ENCODE measurements around the gene TSHZ2. TPM values are rescaled to one million over a fixed set of nuclear protein-coding genes. Genes with fewer than 3 reads are reported as not detected.

Gene TSHZ2
- total and polyA plus RNA-seq, 2 donors (not counting 1 experiment from before 2014, with no cell fraction given), result 1.00 to 5.7 TPM

- Histone ChIP-seq H3K4me1 (ENCODE audit: control insufficient read depth in 2 of 2, insufficient read depth in 2 of 2, low read length in 2 of 2) (no peaks in the 10 kb centered on the region), H3K36me3 (replicated peaks in 1 of 2; ENCODE audit: control extremely low read depth in 1 of 2, control insufficient read depth in 1 of 2, extremely low read depth in 1 of 2, insufficient read depth in 2 of 2, low read length in 1 of 2) (no peaks in the 10 kb centered on the region), H3K9ac (ENCODE audit: low read length) (no peak overlapping the region), H3K4me2 (replicated peaks; ENCODE audit: low read depth, low read length, poor library complexity, severe bottlenecking) (no peak overlapping the region), H3K27ac (ENCODE audit: low read length in 2 of 2) (no peak overlapping the region), H3K9me3 (ENCODE audit: control extremely low read depth in 1 of 3, control insufficient read depth in 2 of 3, insufficient read depth in 1 of 3, low read length in 2 of 3) (no peaks in the 10 kb centered on the region), H2AFZ (ENCODE audit: insufficient read depth, low read depth, low read length, poor library complexity, severe bottlenecking) (no peak overlapping the region), H3K79me2 (ENCODE audit: control insufficient read depth, insufficient read depth, low read length) (no peaks in the 10 kb centered on the region), H3K4me3 (ENCODE audit: control extremely low read depth in 1 of 5, extremely low read depth in 1 of 5, insufficient read depth in 1 of 5, low read depth in 2 of 5, low read length in 4 of 5) (no peak overlapping the region), H3K27me3 (replicated peaks in 1 of 4; ENCODE audit: control extremely low read depth in 1 of 4, control insufficient read depth in 3 of 4, insufficient read depth in 4 of 4, low read length in 3 of 4) (peaks cover 0 to 4% (median 0%) of the 10 kb centered on the region in 4 experiments), H4K20me1 (ENCODE audit: control insufficient read depth, insufficient read depth, low read length, poor library complexity, severe bottlenecking) (no peaks in the 10 kb centered on the region)
- DNase-seq, result no peak
- POLR2A ChIA-PET, result no interaction called here
- 91% methylated on average over 11 of the region's 11 CpGs for WGBS (ENCODE audit: insufficient coverage)
- ATAC-seq (ENCODE audit: low read depth), result no peak
- CTCF ChIA-PET, result no interaction called here
- Mint-ChIP-seq H3K4me3 (no peak overlapping the region), H3K27me3 (peaks cover 17% of the 10 kb centered on the region), H3K4me1 (no peaks in the 10 kb centered on the region), H3K9me3 (ENCODE audit: insufficient read depth) (no peaks in the 10 kb centered on the region), H3K27ac (no peak overlapping the region)
- intact Hi-C loops (cut with micrococcal nuclease), result no loop called here
- TF ChIP-seq EZH2 (IDR thresholded peaks at IDR 0.05; ENCODE audit: borderline replicate concordance, insufficient read depth, low read depth, low read length, poor library complexity, severe bottlenecking) (no peak), CTCF (IDR thresholded peaks at IDR 0.05) (no peak)
Observed at GRCh38 chr20:53346335-53346648, 374.1 kb downstream of the TSHZ2 start.

- no peaks in the 10 kb centered on the region for H3K9me3 ChIP-seq (ENCODE audit: control extremely low read depth in 1 of 3, control insufficient read depth in 2 of 3, insufficient read depth in 1 of 3, low read length in 2 of 3)
- Mint-ChIP-seq H3K9me3 (ENCODE audit: insufficient read depth) (no peaks in the 10 kb centered on the region), H3K27ac (no peak overlapping the region), H3K27me3 (peaks cover 21% of the 10 kb centered on the region), H3K4me1 (no peaks in the 10 kb centered on the region), H3K4me3 (no peak overlapping the region)
- H3K4me3 ChIP-seq (ENCODE audit: control extremely low read depth in 1 of 5, extremely low read depth in 1 of 5, insufficient read depth in 1 of 5, low read depth in 2 of 5, low read length in 4 of 5), result no peak overlapping the region
- DNase-seq (no peak), ATAC-seq (ENCODE audit: low read depth) (no peak)
- ChIA-PET CTCF (no interaction called here), POLR2A (no interaction called here)
- no peaks in the 10 kb centered on the region for H3K4me1 ChIP-seq (ENCODE audit: control insufficient read depth in 2 of 2, insufficient read depth in 2 of 2, low read length in 2 of 2)
- H3K79me2 ChIP-seq (ENCODE audit: control insufficient read depth, insufficient read depth, low read length), result no peaks in the 10 kb centered on the region
- no peak overlapping the region for H3K27ac ChIP-seq (ENCODE audit: low read length in 2 of 2)
- no peaks in the 10 kb centered on the region for H4K20me1 ChIP-seq (ENCODE audit: control insufficient read depth, insufficient read depth, low read length, poor library complexity, severe bottlenecking)
- no peak overlapping the region for H3K4me2 ChIP-seq (replicated peaks; ENCODE audit: low read depth, low read length, poor library complexity, severe bottlenecking)
- 100% methylated on average over 1 of the region's 2 CpGs for WGBS (ENCODE audit: insufficient coverage)
- H3K9ac ChIP-seq (ENCODE audit: low read length), result no peak overlapping the region
- TF ChIP-seq CTCF (IDR thresholded peaks at IDR 0.05), result no peak
- no peak for TF ChIP-seq EZH2 (IDR thresholded peaks at IDR 0.05; ENCODE audit: borderline replicate concordance, insufficient read depth, low read depth, low read length, poor library complexity, severe bottlenecking)
- peaks cover 0 to 4% (median 0%) of the 10 kb centered on the region in 4 experiments for H3K27me3 ChIP-seq (replicated peaks in 1 of 4; ENCODE audit: control extremely low read depth in 1 of 4, control insufficient read depth in 3 of 4, insufficient read depth in 4 of 4, low read length in 3 of 4)
- H3K36me3 ChIP-seq (replicated peaks in 1 of 2; ENCODE audit: control extremely low read depth in 1 of 2, control insufficient read depth in 1 of 2, extremely low read depth in 1 of 2, insufficient read depth in 2 of 2, low read length in 1 of 2), result no peaks in the 10 kb centered on the region
- H2AFZ ChIP-seq (ENCODE audit: insufficient read depth, low read depth, low read length, poor library complexity, severe bottlenecking), result no peak overlapping the region
- intact Hi-C loops (cut with micrococcal nuclease), result no loop called here
Observed at GRCh38 chr20:53349730-53350129, 377.6 kb downstream of the TSHZ2 start.
